Measurements from ENCODE around the gene WNT8A.
A peak's percentile ranks its signal among the peaks of the same experiment; 100 is the strongest.

DNA sequence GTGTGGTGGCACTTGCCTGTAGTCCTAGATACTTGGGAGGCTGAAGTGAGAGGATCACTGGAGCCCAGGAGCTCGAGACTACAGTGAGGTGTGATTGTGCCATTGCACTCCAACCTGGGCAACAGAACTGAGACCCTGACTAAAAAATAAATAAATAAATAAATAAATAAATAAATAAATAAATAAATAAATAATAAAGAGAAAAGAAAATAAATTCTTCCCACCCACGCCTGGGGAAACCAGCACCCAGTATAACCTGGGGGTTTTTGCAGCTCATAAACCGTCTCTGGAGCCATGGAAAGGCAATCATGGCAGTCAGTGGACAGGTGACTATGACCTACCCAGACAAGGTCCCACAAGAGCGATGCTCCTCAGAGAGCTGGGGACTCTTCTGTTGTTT is 7.9 kb downstream of the WNT8A start:
- TF ChIP-seq, protein P1, sequence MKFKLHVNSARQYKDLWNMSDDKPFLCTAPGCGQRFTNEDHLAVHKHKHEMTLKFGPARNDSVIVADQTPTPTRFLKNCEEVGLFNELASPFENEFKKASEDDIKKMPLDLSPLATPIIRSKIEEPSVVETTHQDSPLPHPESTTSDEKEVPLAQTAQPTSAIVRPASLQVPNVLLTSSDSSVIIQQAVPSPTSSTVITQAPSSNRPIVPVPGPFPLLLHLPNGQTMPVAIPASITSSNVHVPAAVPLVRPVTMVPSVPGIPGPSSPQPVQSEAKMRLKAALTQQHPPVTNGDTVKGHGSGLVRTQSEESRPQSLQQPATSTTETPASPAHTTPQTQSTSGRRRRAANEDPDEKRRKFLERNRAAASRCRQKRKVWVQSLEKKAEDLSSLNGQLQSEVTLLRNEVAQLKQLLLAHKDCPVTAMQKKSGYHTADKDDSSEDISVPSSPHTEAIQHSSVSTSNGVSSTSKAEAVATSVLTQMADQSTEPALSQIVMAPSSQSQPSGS (tag by site-specific recombination; IDR thresholded peaks at IDR 0.05; ENCODE audit: low read depth), result no peak
- TF ChIP-seq PRDM10 (tag by site-specific recombination; IDR thresholded peaks at IDR 0.05) (no peak), ZNF140 (tag by site-specific recombination; IDR thresholded peaks at IDR 0.05) (peak; percentile 53; the same call in 1 of the 2 replicates), SETDB1 (IDR thresholded peaks at IDR 0.05; ENCODE audit: insufficient read length, low read length) (no peak), FEZF1 (tag by site-specific recombination; IDR thresholded peaks at IDR 0.05) (no peak), ZNF610 (tag by site-specific recombination; IDR thresholded peaks at IDR 0.05; ENCODE audit: borderline replicate concordance) (no peak), ZNF423 (tag by site-specific recombination; IDR thresholded peaks at IDR 0.05) (no peak), ZNF157 (tag by site-specific recombination; IDR thresholded peaks at IDR 0.05) (no peak)
- TF ChIP-seq, protein P2, sequence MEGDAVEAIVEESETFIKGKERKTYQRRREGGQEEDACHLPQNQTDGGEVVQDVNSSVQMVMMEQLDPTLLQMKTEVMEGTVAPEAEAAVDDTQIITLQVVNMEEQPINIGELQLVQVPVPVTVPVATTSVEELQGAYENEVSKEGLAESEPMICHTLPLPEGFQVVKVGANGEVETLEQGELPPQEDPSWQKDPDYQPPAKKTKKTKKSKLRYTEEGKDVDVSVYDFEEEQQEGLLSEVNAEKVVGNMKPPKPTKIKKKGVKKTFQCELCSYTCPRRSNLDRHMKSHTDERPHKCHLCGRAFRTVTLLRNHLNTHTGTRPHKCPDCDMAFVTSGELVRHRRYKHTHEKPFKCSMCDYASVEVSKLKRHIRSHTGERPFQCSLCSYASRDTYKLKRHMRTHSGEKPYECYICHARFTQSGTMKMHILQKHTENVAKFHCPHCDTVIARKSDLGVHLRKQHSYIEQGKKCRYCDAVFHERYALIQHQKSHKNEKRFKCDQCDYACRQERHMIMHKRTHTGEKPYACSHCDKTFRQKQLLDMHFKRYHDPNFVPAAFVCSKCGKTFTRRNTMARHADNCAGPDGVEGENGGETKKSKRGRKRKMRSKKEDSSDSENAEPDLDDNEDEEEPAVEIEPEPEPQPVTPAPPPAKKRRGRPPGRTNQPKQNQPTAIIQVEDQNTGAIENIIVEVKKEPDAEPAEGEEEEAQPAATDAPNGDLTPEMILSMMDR (tag by site-specific recombination; IDR thresholded peaks at IDR 0.05), result no peak
- TF ChIP-seq, protein P3, sequence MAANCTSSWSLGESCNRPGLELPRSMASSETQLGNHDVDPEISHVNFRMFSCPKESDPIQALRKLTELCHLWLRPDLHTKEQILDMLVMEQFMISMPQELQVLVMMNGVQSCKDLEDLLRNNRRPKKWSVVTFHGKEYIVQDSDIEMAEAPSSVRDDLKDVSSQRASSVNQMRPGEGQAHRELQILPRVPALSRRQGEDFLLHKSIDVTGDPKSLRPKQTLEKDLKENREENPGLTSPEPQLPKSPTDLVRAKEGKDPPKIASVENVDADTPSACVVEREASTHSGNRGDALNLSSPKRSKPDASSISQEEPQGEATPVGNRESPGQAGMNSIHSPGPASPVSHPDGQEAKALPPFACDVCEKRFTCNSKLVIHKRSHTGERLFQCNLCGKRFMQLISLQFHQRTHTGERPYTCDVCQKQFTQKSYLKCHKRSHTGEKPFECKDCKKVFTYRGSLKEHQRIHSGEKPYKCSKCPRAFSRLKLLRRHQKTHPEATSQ (tag by site-specific recombination; IDR thresholded peaks at IDR 0.05), result no peak
- TF ChIP-seq, protein P4, sequence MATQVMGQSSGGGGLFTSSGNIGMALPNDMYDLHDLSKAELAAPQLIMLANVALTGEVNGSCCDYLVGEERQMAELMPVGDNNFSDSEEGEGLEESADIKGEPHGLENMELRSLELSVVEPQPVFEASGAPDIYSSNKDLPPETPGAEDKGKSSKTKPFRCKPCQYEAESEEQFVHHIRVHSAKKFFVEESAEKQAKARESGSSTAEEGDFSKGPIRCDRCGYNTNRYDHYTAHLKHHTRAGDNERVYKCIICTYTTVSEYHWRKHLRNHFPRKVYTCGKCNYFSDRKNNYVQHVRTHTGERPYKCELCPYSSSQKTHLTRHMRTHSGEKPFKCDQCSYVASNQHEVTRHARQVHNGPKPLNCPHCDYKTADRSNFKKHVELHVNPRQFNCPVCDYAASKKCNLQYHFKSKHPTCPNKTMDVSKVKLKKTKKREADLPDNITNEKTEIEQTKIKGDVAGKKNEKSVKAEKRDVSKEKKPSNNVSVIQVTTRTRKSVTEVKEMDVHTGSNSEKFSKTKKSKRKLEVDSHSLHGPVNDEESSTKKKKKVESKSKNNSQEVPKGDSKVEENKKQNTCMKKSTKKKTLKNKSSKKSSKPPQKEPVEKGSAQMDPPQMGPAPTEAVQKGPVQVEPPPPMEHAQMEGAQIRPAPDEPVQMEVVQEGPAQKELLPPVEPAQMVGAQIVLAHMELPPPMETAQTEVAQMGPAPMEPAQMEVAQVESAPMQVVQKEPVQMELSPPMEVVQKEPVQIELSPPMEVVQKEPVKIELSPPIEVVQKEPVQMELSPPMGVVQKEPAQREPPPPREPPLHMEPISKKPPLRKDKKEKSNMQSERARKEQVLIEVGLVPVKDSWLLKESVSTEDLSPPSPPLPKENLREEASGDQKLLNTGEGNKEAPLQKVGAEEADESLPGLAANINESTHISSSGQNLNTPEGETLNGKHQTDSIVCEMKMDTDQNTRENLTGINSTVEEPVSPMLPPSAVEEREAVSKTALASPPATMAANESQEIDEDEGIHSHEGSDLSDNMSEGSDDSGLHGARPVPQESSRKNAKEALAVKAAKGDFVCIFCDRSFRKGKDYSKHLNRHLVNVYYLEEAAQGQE (tag by site-specific recombination; IDR thresholded peaks at IDR 0.05), result peak; percentile 45; the same call in 1 of the 2 replicates
